GM18867 (cell line): ENCODE results near the gene DPH3.
"Not testable (repeated sequence)": the region's sequence is repeated elsewhere in the genome, so short reads cannot be mapped to it uniquely, and the experiment has no call there.

ENCODE experiments used
- ATAC-seq: cut with Tn5 transposase; IDR thresholded peaks from one replicate; pipeline ENCODE4 v1.9.1; 2021; ENCODE audit warnings: mild to moderate bottlenecking, moderate library complexity; ENCODE audit not compliant: unreplicated experiment

DPH3 gene

GRCh38 chr3:16264708-16265454 lies at the start of gene DPH3, which contains the start of gene OXNAD1:
TSS of gene DPH3 (minus strand) at chr3:16264943. CDS start at chr3:16264876, 67 bp downstream.
TSS of gene OXNAD1 (plus strand) at chr3:16265212. CDS start at chr3:16270953, 5,741 bp downstream.
- ATAC-seq: peak; percentile 98

GRCh38 chr3:16313886-16314645 lies 49.3 kb upstream of the DPH3 start:
- no peak for ATAC-seq

- ATAC-seq: peak; percentile 43
Observed at GRCh38 chr3:16311960-16312451, 47.3 kb upstream of the DPH3 start.

GRCh38 chr3:16310486-16310885 lies 45.7 kb upstream of the DPH3 start:
- not testable (repeated sequence) for ATAC-seq

- ATAC-seq: peak; percentile 92
Observed at GRCh38 chr3:16309558-16309957, 44.8 kb upstream of the DPH3 start.

- no peak for ATAC-seq
Observed at GRCh38 chr3:16308727-16309126, 44.0 kb upstream of the DPH3 start.

- no peak for ATAC-seq
Observed at GRCh38 chr3:16307832-16308531, 43.2 kb upstream of the DPH3 start.

- no peak for ATAC-seq
Observed at GRCh38 chr3:16305111-16305541, 40.4 kb upstream of the DPH3 start.

GRCh38 chr3:16304061-16305010 lies 39.6 kb upstream of the DPH3 start:
- ATAC-seq: no peak

- ATAC-seq: no peak
Observed at GRCh38 chr3:16303037-16303575, 38.4 kb upstream of the DPH3 start.

- no peak for ATAC-seq
Observed at GRCh38 chr3:16302082-16302631, 37.4 kb upstream of the DPH3 start.

- ATAC-seq: no peak
Observed at GRCh38 chr3:16301507-16301906, 36.8 kb upstream of the DPH3 start.

- peak; percentile 70 for ATAC-seq
Observed at GRCh38 chr3:16300881-16301359, 36.2 kb upstream of the DPH3 start.

- ATAC-seq: peak; percentile 52
Observed at GRCh38 chr3:16300307-16300706, 35.6 kb upstream of the DPH3 start.

GRCh38 chr3:16299746-16300145 lies 35.0 kb upstream of the DPH3 start:
- no peak for ATAC-seq

GRCh38 chr3:16298891-16299290 lies 34.1 kb upstream of the DPH3 start:
- ATAC-seq: no peak

GRCh38 chr3:16297997-16298885 lies 33.5 kb upstream of the DPH3 start:
- no peak for ATAC-seq

GRCh38 chr3:16295298-16295890 lies 30.7 kb upstream of the DPH3 start:
- no peak for ATAC-seq
